Femur (tissue), 1 donor: ENCODE results near the gene HIPK2.
A peak's percentile ranks its signal among the peaks of the same experiment; 100 is the strongest.

Experiments
- DNase-seq: peaks from one replicate; pipeline ENCODE4 v3.0.0-alpha.2; 2017

Gene HIPK2

DNA sequence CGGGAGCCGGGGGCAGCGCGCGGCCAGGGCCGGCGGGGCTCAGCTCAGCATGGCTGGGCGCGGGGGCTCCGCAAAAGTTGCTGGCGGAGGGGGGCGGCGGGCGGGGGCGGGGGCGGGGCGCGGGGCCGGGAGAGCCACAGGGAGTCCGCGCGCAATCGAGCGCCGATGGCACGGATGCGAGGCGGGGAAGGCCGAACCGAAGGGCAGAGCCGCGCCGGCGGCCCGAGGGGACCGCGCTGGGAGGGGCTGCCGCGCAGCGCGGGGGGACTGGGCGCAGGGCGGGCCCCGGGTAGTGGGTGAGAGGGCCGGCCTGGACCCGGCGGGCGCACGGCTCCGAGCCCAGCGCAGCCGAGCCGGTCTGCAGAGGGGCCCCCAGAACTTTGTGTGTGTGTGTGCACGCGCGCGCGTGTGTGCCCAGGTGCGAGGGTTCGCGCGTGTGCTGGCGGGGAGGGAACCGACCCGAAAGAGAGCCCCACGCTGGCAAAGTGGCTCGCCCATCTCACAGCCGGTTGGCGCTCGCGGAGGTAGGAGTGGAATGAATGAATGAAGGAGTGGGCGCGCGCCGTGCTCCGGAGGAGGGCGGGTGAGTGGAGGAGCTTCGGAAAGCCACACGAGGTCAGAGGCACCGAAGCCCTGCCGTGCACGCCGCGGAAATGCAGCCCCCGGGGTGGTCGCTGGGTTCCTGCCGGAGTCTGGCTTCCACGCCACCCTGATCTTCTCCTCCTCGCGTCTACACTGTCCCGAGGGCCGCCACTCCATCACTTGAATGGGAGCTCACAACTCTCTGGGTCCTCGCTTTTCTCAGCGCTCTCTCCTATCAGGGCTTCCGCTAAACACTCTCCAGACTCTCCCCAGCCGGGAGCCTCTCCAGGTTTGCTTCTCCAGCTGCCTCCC lies at the start of gene HIPK2:
Gene HIPK2 (minus strand): TSS at position 51 of the 894 bp plus-strand sequence. CDS start 375 bp downstream, outside the sequence.
- peak; percentile 90 for DNase-seq

DNA sequence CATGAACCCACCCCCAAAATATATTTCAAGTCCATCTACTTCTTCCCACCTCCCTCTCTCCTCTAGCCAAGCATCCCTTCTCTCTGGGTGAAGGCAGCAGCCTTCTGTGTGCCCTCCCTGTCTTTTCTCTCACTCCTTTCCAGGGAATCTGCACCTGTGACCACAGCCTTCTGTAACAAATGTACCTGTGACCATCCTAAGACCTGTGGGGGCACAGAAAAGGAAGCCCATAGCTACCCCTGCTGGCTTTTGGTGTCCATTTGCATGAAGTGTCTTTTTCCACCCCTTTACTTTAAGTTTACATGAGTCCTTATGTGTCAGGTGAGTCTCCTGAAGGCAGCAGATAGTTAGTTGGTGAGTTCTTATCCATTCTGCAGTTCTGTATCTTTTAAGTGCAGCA lies 49.2 kb upstream of the HIPK2 start:
- no peak for DNase-seq

- peak; percentile 29 for DNase-seq
Observed at GRCh38 chr7:139825666-139826290, 48.0 kb upstream of the HIPK2 start.

GRCh38 chr7:139823959-139824521 lies 46.2 kb upstream of the HIPK2 start:
- no peak for DNase-seq

DNA sequence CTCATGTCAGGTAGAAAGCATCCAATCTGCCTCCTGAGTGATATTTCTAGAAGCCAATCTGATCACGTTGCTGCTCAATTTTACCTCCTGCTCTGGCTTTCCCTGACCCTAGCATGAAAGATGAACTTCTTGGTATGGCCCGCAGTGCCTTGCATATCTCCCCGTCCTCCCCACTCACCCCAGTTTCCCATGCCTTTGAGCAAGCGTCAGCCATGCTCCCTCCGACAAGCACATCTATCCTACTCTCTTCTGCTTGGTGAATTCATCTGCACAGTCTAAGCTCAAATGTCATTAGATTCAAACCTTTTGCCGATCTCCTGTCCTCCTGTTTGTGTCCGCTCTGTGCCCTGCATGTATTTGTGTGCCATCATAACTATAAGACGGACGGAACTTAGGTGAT lies 45.1 kb upstream of the HIPK2 start:
- no peak for DNase-seq

GRCh38 chr7:139821349-139822105 lies 43.7 kb upstream of the HIPK2 start:
- no peak for DNase-seq

DNA sequence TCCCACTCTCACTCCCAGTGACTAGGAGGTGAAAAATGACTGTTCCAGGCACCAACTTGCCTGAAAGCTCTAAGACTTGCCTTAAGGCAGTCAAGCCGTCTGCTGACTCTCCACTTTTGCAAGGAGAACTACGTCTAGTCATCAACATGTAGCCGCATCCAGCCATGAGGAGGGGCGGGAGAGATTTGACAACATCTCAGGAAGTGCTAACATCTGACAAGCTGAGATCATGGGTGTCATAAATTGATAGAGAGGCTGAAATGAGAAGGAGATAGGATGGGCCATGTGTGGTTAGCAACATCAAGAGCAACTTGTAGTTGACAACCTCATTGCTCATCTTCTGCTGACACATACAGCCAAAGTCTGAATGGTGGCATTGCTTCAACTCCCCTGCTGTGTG lies 42.3 kb upstream of the HIPK2 start:
- no peak for DNase-seq

DNA sequence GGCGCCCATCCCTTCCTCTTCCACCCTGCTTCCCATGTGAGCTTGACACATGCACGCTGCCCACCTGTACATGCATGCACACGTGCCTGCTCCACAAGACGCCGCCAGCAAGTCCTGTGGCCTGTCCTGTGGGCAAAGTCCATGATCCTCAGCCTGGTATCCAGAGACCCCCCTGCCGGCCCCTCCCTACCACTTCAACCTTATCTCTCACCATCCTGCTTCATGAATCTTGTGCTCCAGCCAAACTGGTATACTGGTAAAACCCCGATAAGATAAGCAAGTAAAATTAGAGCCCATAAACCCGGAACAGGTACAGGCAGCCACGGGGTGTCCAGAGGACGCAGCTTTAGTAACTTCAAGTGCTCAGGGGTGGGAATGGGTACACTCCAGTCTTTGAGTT lies 39.5 kb upstream of the HIPK2 start:
- DNase-seq, result no peak

DNA sequence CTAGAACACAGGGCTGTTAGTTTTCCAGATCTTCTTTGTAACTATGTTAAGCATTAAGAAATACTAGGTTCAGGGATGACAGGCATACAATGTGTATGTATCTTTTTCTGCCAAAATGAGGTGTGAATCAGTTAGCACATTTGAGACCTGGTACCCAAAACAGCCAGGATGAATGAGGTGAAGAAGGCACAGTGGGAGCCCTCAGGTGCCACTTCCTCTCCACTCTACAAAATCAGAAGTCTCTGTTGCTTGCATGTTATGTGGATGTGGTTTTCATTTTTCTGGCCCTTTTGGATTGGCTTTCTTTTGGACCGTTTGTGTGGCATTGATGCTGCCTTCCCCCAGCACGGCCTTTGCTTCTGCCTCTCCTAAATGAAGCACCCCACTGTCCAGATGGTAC lies 35.9 kb upstream of the HIPK2 start:
- no peak for DNase-seq

DNA sequence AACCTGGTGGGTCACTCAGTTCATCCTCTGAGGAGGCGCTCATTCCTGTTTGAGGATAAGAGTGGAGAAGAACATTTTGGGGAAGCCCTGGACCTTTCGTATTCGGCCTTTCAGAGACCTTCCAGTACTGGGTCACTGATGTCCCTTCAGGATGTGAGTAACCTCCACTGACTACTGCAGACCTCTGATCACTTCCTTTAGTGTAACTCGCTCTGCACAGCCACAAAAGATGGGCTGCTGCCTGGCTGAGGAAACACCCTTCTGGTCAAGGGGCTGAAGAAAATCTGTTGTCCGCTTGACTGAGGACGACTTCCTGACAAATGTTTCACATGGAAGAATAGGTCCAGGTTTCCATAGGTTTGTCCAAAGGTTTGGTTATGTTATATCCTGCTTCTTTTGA lies 35.4 kb upstream of the HIPK2 start:
- DNase-seq, result no peak

- DNase-seq, result no peak
Observed at GRCh38 chr7:139811066-139811465, 33.3 kb upstream of the HIPK2 start.

GRCh38 chr7:139808846-139809442 lies 31.1 kb upstream of the HIPK2 start:
- DNase-seq, result no peak

DNA sequence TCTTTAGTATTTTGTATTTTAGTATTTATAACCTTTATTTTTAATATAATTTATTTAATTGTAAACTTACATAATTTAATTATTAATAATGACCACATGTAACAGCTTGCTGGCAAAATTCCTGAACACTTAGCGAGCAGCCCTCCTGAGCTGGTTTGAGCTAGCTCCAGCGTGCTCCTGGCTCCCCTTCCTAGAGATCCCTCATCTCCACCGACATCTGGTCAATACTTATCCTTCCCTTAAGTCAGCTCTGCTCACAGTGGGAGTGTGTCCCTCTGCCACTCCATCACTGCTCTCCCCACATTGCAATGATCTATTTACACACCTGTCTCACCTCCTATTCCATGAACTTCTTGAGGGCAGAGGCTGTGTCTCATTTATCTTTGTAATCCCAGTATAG lies 30.6 kb upstream of the HIPK2 start:
- no peak for DNase-seq

DNA sequence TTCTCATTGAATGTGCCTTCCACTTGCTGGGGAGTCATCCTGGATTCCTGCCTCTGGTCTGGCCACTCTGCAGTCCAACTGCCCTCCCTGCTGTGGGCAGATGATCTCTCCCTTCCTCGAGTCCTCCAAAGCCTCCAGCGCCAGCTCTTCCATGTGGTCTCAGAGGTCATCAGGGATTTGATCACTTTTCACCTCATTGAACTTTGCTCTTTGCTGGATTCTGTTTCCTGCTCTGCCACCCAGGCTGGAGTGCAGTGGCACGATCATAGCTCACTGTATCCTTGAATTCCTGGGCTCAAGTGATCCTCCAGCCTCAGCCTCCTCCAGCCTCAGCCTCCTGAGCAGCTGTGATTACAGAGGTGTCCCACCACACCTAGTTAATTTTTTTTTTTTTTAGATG lies 29.2 kb upstream of the HIPK2 start:
- DNase-seq, result no peak

- no peak for DNase-seq
Observed at GRCh38 chr7:139804571-139804970, 26.8 kb upstream of the HIPK2 start.

- no peak for DNase-seq
Observed at GRCh38 chr7:139799586-139799985, 21.8 kb upstream of the HIPK2 start.

GRCh38 chr7:139798892-139799291 lies 21.1 kb upstream of the HIPK2 start:
- no peak for DNase-seq

DNA sequence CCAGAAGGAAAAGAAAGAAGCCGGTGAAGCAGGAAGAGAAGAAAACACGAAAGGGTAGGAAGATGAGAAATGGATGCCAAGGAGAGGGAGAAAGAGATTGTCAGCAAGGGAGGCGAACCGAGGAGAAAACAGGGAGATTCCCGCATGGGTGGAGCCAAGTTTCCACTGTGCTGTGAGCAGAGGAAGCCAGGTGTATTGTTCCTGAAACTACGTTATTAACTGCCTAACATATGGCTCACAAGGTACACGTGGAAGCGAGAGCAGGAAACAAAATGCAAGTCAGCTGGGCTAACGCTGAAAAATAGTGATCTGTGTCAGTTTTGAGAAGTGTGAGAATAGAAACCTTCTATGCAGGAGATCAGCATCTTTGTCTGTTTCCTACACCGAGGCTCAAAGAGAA lies 20.4 kb upstream of the HIPK2 start:
- DNase-seq, result no peak

DNA sequence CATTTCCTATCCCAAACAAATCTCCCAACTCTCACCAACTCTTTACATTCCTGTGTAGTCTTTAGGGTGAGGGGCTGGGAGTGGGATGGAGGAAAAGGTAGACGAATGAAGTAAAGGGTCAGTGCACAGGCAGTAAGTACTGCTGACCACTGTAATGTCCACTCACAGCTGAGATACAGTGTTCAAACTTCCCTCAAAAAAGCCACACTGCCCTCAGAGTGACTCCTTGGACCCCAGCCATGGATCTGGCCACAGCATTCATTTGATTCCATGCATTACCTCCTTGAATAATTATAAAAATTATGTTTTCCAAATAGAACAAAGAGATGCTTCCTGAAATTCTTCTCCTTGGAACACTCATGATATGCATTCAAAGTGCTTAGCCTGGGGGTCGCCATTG lies 19.8 kb upstream of the HIPK2 start:
- DNase-seq, result no peak

GRCh38 chr7:139791316-139791715 lies 13.5 kb upstream of the HIPK2 start:
- no peak for DNase-seq

DNA sequence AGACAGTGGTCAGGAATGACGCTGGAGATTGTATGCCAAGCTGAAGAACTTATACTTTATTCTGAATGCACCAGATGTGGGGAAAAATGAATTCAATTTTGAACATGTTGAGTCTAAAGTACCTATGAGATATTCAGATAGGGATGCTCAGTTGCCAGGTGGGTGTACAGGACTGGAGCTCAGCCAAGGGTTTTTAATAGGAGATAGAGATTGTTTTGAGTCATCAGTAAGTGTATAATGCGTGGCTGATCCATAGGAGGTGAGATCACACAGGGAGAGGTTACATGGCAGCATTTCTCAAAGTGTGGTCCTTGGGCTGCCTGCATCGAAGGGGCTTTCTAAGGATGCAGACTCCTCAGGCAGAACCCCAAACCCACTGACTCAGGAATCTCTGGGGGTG lies 6.8 kb upstream of the HIPK2 start:
- DNase-seq, result no peak

DNA sequence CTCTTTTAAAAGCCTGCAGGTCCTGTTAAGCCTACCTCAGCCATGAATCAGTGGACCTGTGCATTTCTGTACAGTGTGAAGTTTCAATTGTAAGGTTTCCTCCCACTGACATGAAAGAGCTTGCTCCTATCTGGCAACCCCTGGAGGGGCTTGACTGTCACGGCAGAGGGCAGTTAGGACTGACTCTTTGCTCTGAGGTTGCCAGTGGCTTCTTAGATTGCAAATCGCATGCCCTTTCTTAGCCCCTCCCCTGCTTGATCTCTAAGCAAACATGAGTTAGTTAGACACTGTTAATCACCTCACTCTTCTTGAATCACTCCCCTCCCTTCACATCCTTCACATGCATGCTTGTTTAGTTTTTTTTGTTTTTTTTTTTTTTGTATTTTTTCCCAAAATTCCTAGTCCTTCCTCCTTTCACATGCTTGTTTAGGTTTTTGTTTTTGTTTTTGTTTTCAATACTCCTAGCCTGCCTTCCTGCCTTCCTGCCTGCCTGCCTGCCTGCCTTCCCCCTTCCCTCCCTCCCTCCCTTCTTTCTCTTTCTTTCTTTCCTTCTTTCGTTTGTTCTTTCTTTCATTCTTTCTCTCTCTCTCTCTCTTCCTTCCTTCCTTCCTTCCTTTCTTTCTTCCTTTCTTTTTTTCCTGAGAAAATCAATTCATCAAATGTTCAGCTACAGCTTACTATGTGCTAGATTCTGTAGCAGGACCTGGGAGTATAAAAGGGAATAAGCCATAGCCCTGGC lies 6.0 kb upstream of the HIPK2 start:
- no peak for DNase-seq
